Right ventricle myocardium inferior (tissue), 1 donor: ENCODE results near the gene ENOX1. TPM values are rescaled to one million over a fixed set of nuclear protein-coding genes. Genes with fewer than 3 reads are reported as not detected.

Experiments
- ATAC-seq: fragments of 200-7000 bp; cut with Tn5 transposase; one replicate; pipeline ENCODE4 v1.9.1; 2020; ENCODE audit warnings: mild to moderate bottlenecking, moderate library complexity
- DNase-seq: peaks from one replicate; pipeline ENCODE4 v3.0.0; 2021; ENCODE audit errors: missing footprints
- intact Hi-C: fragments of 100-400 bp; cut with DNase I; formaldehyde crosslinking; loops from one replicate; pipeline ENCODE4 v1.11.0; 2022
- total RNA-seq: library from RNA; stranded (reverse); fragmentation: NEBNext Ultra II Directional; extraction: Animal tissue kit (Norgen Biotek cat#: 25700); gene quantifications from one replicate; pipeline ENCODE4 v1.2.1, GENCODE V29; 2021
- donor health status: DM: no; HTN: yes; CAD: no; lungs with severe emphysema.

Gene ENOX1
- total RNA-seq, 1 donor from 2014 or later: 6.1 TPM

- intact Hi-C loops: no loop called here
- DNase-seq (no peak), ATAC-seq (no peak)
Observed at GRCh38 chr13:43243711-43244110, 543.1 kb downstream of the ENOX1 start.

DNA sequence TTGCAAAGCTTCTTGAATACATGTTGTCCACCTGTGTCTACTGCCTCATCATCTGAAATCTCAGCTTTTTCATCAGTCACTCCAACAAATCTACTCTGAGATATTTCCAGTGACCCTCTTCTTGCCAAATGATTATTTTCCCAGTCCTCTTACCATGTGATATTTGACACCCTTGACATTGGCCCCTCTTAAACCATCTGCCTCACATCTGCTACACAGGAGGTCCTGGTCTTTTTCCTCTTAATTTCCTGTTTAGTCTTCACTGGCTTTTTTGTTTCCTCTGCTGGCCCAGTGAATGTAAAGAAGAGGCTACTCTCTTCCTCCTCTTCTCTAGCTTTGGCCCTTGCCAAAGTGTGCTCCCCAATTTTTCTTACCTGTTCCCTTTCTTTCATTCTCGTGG lies 544.7 kb downstream of the ENOX1 start:
- intact Hi-C loops: no loop called here
- no peak for DNase-seq
- ATAC-seq: no peak

DNA sequence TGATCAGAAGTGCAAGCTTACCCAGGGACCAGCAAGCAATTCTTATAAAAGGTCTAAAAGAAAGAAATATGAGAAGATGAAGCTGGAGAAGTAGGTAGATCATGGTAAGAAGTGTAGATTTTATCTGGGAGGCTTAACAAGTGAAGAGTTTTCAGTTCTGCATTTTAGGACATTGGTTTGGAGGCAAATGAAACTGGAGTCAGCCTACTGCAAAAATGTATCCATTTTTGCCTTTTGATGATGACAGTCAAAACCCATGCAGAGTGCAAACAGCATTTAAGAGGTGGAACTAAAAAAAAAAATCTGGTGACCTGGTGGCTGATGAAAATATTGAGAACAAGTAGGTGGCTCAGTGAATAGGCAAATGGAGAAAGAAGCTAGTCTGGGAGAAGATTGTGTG lies 546.5 kb downstream of the ENOX1 start:
- DNase-seq (no peak), ATAC-seq (no peak)
- intact Hi-C loops: no loop called here

- ATAC-seq (no peak), DNase-seq (no peak)
- intact Hi-C loops: no loop called here
Observed at GRCh38 chr13:43239275-43239840, 547.4 kb downstream of the ENOX1 start.

GRCh38 chr13:43238341-43239083 lies 548.3 kb downstream of the ENOX1 start:
- no peak for ATAC-seq
- no peak for DNase-seq
- intact Hi-C loops: no loop called here

DNA sequence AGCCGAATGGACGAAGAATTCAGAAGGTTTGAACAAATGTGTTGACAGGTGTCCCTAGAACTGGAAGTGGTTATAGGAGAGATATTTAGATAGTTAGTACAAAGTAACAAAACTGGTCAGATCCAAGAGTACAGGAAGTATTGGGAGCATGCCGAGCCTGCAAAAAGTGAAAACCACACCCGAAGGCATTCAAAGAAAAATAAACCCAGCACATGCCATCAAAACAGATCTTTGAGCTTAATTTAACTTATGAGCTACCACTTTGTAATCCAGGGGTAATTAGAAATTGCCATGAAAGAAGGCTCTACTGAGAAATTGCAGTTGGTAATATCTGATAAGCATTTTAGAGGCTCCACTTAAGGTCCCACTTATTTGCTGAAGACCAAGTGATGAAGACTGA lies 549.2 kb downstream of the ENOX1 start:
- DNase-seq (no peak), ATAC-seq (no peak)
- intact Hi-C loops: no loop called here

DNA sequence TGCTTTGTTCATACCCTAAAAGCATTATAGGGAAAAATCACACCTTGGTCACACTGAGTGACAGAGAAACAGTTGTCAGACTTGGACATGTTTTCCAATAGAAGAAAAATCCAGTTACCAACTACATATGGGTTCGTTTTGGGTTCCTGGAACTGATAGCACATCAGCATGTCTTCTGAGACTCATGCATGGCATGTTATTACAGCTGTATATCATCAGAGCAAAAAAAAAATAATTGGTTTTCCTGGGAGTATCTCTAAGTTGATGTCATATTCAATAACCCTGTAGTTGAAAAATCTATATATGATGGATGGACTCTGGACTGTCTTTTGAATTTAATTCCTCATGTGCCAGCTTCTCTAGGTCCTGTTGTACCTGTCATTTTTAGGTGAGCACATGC lies 551.7 kb downstream of the ENOX1 start:
- ATAC-seq (no peak), DNase-seq (no peak)
- intact Hi-C loops: no loop called here

- DNase-seq (no peak), ATAC-seq (no peak)
- intact Hi-C loops: no loop called here
Observed at GRCh38 chr13:43232873-43233265, 553.9 kb downstream of the ENOX1 start.

GRCh38 chr13:43232144-43232872 lies 554.5 kb downstream of the ENOX1 start:
- intact Hi-C loops: no loop called here
- no peak for DNase-seq

DNA sequence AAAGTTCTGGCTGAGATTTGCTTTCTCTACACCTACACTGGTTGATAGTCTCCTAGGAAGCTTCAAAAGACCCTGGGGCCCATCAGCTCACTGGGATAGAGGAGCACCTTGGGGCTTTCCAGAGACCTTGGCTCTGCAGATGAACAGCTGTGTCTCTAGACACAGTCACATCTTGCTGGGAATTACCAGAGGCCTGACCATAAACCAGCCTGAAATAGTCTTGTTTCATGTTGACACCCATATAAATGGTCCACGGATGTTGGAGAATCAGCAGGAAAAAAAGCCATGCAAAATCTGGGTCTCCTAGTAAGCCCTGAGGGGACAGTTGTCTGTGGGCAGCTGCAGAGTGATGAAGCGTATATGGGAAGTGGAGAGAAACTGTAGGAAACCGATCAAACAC lies 555.8 kb downstream of the ENOX1 start:
- DNase-seq (no peak), ATAC-seq (no peak)
- intact Hi-C loops: no loop called here

More at GRCh38 chr13:43232144-43232872, 554.5 kb downstream of the ENOX1 start:
- ATAC-seq: no peak

DNA sequence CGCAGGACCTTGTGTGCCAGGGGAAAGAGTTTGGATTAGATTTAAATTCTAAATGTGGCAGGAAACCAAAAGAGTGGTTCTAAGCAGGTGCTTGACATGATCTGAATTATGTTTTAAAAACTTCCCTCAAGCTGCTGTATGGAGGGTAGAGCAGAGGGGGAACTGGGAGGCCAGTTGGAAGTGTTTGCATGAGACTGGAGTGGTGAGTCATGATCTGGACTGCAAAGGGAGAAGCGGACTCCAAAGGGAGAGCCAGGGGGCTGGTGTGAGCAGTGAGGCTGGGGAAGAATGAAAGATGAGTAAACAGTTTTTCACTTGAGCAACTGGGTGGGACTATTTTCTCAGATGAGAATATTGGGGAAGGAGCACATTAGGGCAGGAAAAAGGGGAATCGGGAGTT lies 557.3 kb downstream of the ENOX1 start:
- peak; percentile 28 for ATAC-seq
- intact Hi-C loops: no loop called here

GRCh38 chr13:43227721-43228120 lies 559.1 kb downstream of the ENOX1 start:
- DNase-seq: no peak
- intact Hi-C loops: no loop called here

More for the DNA sequence above, 557.3 kb downstream of the ENOX1 start:
- DNase-seq: no peak

GRCh38 chr13:43223216-43223615 lies 563.6 kb downstream of the ENOX1 start:
- DNase-seq (no peak), ATAC-seq (no peak)
- intact Hi-C loops: no loop called here

More at GRCh38 chr13:43227721-43228120, 559.1 kb downstream of the ENOX1 start:
- no peak for ATAC-seq

- intact Hi-C loops: no loop called here
- ATAC-seq: no peak
Observed at GRCh38 chr13:43222086-43222485, 564.7 kb downstream of the ENOX1 start.

DNA sequence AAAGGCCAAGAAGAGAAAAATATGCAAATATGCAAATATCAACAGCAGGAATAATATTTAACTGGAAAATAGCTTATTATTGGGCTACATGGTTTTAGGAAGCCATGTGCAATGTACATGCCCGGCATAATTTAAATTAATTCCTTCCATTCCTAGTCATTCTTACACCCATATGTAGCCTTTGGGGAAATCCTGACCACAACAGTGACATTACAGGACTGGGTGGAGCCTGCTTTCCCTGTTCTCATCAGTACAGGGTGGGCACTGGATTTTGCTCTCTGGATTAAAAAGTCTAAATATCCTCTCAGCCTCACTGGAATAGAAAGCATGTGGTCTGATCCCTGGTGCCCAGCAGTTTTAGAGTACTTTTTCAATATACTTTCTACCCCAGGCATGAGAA lies 565.2 kb downstream of the ENOX1 start:
- ATAC-seq (no peak), DNase-seq (no peak)
- intact Hi-C loops: no loop called here

More at GRCh38 chr13:43222086-43222485, 564.7 kb downstream of the ENOX1 start:
- DNase-seq: no peak

DNA sequence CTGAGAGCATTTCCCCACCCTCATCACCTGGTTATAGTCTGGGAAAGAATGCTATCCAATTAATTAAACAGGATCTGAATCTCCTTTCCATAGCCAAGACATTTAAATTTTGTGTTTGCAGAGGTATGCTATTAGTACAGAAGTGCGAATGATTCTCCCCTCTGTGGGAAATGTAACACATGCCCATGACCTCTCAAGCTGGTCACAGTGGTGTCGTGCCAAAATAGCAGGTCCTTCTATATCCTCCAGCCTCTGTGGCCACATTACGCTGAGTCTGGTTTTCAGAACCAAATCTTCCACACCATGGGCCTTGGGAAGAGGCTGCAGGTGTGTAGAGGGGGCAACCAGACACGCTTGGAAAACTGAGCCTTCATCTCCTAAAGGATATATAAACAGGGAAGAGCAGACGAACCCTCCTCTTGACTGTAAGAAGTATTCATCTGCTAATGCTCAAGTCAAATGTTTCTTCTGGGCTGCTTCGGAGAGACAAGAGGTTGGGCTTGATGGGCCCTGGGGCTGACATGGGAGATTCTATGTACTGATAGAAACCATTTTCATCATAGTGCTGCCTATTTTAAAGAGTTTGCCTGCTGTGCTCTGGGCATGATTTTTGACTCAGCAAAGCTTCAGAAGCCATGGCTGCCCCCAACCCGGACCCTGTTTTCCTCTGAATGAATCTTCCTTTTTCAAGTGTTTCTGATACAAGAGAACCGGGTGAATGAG lies 565.7 kb downstream of the ENOX1 start:
- no peak for DNase-seq
- intact Hi-C loops: no loop called here
- no peak for ATAC-seq

DNA sequence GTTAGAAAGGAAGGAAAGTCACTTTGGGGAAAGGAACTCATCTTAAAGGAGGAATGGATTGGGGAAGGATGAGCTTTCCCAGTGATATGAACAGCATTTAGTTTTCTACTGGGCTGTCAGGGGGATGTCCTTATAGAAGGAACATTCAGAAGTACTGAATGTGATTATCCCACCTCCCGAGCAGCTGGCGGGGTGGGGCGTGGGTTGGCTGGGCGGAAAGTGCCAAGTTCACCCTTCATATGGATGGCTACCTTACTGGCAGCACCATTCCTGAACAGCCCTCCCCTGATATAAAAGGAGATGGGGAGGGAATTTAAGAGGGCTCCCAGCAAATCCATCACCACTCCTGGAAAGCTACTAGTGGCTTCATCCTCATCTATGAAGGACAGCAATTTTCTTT lies 572.6 kb downstream of the ENOX1 start:
- DNase-seq (no peak), ATAC-seq (no peak)
- intact Hi-C loops: no loop called here

GRCh38 chr13:43206838-43207237 lies 579.9 kb downstream of the ENOX1 start:
- ATAC-seq (no peak), DNase-seq (no peak)
- intact Hi-C loops: no loop called here

GRCh38 chr13:43205416-43205815 lies 581.4 kb downstream of the ENOX1 start:
- intact Hi-C loops: no loop called here
- DNase-seq (no peak), ATAC-seq (no peak)
